Measurements from ENCODE around the gene FAM83B.
"Not testable (repeated sequence)": the region's sequence is repeated elsewhere in the genome, so short reads cannot be mapped to it uniquely, and the experiment has no call there.

The FAM83B gene

GRCh38 chr6:54896302-54896701 is 49.7 kb downstream of the FAM83B start:
- in situ Hi-C loops (cut with MboI; ENCODE audit: low sequenced_read_pairs), result no loop called here

DNA sequence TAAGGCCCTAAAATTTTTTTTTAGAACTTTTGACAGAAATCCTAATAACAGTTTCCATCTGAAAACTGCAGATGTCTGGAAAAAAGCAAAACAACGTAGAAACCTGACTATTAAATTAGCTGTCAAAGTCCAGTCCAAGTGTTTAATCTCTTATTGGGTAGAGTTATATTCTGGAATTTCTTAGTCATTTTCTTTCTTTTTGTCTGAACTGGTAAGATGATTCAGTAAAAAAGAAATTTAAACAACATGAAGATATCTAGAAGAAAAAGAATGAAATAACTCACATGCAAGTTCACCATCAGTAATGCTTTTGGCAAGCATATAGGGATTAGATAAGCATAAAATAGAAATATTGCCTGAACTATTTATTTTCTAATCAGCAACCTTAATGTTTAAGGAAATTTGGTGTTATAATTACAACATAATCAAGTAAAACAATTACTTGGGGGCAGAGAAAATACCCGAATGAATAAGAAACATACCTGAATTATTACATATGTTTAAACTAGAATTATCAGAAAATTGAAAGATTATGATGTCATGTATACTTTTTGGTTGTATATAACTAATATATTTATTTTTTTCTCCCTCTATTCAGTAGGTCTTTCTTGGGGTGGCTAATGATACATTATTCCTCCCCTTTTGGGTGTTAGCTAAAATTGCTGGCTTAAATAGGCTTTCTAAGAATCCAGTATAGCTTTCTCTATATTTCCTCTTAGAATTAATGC is 51.1 kb downstream of the FAM83B start:
- in situ Hi-C loops (cut with MboI; ENCODE audit: low sequenced_read_pairs), result no loop called here

DNA sequence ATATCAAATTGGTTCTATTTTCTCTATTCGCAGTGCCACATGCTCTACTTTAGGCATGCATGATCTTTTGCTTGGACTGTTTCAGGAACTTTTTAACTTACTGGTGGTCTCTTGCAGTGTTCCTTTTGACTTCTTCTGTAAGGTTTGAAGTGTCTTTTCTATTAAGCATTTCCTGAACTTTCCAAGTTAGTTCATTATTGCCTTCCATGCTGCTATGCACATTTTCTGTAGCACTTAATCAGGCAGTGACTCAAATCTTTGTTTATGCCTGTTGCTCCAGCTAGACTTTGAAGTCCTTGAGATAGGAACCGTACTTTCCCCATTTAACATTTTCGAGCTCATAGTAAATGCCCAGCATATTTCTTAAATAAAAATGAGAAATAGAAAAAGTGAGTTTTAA is 52.2 kb downstream of the FAM83B start:
- in situ Hi-C loops (cut with MboI; ENCODE audit: low sequenced_read_pairs), result no loop called here

DNA sequence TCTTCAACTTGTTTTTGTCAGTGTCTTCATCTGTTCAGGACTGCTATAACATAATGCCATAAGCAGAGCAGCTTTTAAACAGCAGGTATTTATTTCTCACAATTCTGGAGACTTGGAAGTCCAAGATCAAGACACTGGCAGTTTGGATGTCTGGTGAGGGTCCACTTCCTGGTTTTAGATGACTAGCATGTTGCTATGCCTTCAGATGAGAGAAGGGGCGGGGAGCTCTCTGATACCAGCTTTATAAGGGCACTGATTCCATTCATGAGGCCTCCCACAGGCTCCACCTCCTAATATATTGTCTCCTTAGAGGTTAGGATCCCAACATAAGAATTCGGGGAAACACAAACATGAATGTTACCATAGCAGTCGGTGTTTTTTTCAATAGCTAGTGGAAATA is 52.9 kb downstream of the FAM83B start:
- in situ Hi-C loops (cut with MboI; ENCODE audit: low sequenced_read_pairs), result no loop called here

- in situ Hi-C loops (cut with MboI; ENCODE audit: low sequenced_read_pairs), result no loop called here
These were observed 53.4 kb downstream of the FAM83B start for GRCh38 chr6:54899986-54900385.

- in situ Hi-C loops (cut with MboI; ENCODE audit: low sequenced_read_pairs), result no loop called here
These were observed 54.1 kb downstream of the FAM83B start for GRCh38 chr6:54900666-54901065.

DNA sequence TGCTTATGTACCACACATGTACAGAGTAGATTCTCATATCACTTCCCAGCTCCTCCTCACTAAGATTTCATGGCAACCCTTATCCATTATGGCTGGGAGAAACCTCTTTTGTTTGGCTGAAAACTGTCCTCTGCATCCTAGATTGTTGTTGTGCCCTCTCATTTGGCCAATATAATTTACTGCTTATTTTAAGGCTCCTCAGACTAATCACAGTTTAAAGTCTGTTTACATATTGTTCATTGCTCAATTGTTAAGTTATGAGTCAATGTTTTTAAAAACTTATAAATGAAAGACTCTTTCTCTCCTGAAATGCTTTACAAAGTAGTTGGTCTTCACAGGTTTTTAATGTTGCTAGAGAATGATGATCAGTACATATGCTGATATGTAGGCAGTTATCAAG is 57.3 kb downstream of the FAM83B start:
- in situ Hi-C loops (cut with MboI; ENCODE audit: low sequenced_read_pairs), result no loop called here

GRCh38 chr6:54907355-54907754 is 60.8 kb downstream of the FAM83B start:
- in situ Hi-C loops (cut with MboI; ENCODE audit: low sequenced_read_pairs), result no loop called here

GRCh38 chr6:54909184-54909583 is 62.6 kb downstream of the FAM83B start:
- in situ Hi-C loops (cut with MboI; ENCODE audit: low sequenced_read_pairs), result no loop called here

- in situ Hi-C loops (cut with MboI; ENCODE audit: low sequenced_read_pairs), result no loop called here
These were observed 63.9 kb downstream of the FAM83B start for GRCh38 chr6:54910431-54910884.

DNA sequence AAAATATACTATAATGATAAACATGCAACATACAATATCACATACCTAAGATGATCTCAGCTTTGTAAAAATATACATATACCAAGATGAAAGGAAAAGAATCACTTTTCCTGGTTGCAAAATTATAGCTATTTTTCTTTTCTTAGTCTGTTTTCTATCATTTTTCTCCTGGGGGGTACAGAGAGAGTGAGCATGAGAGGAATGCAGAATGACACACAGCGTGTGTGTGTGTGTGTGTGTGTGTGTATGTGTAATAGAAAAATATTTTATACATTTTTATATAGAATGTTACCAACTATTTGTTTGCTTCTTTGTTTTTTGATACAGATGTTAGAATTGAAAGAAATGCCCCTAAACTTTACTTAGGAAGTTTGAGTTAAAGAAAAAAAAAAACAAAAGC is 64.3 kb downstream of the FAM83B start:
- in situ Hi-C loops (cut with MboI; ENCODE audit: low sequenced_read_pairs), result no loop called here

DNA sequence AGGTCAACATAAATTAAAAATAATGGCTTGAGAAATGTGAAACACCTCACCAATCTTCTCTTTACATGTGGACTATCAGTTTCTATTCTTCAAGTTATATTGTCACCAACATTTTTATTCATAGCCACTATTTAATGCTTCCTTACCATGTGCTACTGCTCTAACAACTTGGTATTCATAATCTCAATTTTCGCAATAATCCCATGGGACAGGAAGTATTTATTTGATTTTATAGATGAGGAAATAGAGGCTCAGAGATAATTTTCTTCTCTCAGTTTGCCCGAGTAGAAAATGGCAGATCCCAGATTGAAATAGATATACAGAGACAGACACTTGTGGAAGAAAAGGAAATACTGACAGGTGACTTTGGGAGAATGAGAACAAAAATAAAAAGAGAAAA is 66.6 kb downstream of the FAM83B start:
- in situ Hi-C loops (cut with MboI; ENCODE audit: low sequenced_read_pairs), result no loop called here

DNA sequence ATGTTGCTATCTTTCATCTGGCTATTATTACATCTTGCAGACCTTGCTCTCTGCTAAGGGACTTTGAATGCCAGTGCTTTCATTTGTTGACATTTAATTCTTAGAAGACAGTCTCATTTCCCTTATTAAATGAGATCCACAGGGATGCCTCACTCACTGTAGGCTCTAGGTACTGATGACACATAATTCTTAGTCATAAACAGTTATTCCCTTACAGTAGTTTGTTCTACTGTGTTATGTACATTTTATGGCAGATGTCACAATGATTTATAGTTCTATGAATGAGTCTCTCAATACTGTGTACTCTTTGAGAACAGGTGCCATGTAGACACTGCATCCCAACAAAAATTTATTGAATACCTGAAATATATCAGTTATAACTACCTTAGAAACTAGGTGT is 70.3 kb downstream of the FAM83B start:
- in situ Hi-C loops (cut with MboI; ENCODE audit: low sequenced_read_pairs), result no loop called here

GRCh38 chr6:54920628-54921027 is 74.1 kb downstream of the FAM83B start:
- in situ Hi-C loops (cut with MboI; ENCODE audit: low sequenced_read_pairs), result no loop called here

DNA sequence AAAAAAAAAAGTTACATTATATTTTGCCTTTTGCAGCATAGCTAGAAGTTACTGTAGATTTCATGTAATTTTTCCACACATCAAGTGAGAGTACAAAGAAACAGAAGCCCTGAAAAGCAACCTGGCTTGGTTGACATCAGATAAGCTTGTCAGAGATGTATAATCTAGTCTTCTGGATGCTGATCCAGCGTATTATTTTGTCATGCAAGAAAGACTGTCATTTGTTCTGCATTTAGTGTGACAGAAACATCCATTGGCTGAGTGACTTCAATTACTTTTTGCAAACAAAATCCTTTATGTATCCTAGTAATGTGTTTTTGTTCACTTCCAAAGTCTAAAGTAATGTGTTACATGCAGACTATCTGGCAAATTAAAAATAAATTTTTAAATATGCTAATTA is 75.3 kb downstream of the FAM83B start:
- in situ Hi-C loops (cut with MboI; ENCODE audit: low sequenced_read_pairs), result no loop called here

GRCh38 chr6:54929245-54929909 is 82.8 kb downstream of the FAM83B start:
- in situ Hi-C loops (cut with MboI; ENCODE audit: low sequenced_read_pairs), result no loop called here

DNA sequence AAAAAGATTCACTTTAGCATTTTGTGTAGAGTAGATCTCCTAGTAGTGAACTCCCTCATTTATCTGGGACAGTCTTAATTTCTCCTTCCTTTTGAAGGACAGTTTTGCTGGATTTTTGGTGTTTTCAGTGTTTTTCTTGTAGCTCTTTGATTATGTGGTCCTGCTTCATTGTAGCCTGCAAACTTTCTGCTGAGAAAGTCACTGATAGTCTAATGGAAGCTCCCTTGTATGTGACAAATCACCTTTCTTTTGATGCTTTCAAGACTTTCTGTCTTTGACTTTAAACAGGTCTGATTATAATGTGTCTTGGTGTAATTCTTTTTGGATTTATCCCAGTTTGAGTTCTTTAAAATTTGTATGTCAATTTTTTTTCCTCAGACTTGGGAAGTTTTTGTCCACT is 86.1 kb downstream of the FAM83B start:
- in situ Hi-C loops (cut with MboI; ENCODE audit: low sequenced_read_pairs), result no loop called here

DNA sequence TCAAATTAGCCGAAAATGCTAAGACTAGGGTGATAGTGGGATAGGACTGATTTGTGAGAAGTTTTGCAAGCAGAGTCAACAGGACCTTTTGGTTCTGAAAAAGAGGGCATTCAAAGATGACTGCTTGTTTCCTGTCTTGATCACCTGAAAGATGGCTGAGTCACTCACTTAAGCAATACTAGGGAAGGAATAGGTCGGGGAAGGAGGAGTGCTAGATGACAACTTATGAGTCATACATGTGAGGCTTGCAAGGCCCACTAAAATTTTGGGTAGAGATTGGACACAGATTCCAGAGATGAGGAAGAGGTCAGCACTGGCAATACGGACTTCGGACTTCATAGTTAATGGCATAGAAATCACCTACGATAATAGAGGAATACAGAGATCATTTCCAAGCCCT is 89.2 kb downstream of the FAM83B start:
- in situ Hi-C loops (cut with MboI; ENCODE audit: low sequenced_read_pairs), result no loop called here

DNA sequence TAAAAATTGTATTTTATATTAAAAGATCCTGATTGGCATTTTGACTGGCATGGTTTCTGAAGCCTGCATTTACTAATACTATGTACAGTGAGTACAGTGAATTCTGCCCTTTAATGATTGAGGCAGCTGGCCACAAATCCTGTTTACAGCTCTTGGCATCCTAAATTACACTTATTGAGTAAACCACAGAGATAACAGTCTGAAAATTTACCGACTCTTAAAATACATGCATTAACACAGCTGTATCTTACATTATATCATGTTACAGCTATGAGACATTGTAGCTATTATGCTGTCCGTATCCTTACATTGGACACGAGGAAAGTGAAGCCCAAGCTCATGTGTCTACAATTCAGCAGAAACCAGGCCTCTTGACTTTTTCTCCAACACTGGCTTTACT is 90.8 kb downstream of the FAM83B start:
- in situ Hi-C loops (cut with MboI; ENCODE audit: low sequenced_read_pairs), result no loop called here

DNA sequence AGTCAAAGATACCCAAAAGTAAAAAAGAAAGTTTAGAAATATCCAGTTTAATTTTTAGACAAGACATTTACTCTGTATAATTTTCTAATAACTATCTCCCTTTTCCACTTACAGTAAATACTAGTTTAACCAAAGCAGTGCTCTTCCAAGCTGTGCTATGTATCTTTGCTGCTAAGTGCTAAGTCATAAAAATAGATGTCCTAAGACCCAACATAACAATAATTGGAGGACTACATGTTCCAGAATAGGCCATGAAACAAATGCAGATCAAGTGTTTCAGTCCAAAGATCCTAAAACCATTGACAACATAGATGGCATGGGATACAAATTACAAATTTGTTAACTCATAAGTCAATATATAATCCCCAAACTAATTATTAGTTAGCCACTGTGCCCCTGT is 111.1 kb downstream of the FAM83B start:
- in situ Hi-C loops (cut with MboI; ENCODE audit: low sequenced_read_pairs), result no loop called here

DNA sequence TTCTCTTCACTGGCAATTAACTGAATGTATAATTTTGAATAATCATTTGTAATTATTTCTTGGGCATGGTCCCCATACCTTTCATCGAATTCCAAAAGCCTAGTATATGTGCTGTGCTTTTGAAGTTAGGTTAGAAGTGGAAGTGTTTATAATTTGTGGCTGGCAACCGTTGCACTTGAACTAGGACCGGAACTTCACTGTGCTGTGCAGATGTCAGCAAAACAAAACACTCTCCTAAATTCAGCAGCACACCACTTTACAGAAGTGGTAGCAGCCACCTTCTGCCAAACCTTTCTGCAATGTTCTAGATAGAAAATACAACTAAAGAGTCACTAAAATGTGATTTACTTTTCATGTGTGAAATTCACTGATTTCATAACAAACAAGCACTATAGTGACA is 111.9 kb downstream of the FAM83B start:
- in situ Hi-C loops (cut with MboI; ENCODE audit: low sequenced_read_pairs), result no loop called here

DNA sequence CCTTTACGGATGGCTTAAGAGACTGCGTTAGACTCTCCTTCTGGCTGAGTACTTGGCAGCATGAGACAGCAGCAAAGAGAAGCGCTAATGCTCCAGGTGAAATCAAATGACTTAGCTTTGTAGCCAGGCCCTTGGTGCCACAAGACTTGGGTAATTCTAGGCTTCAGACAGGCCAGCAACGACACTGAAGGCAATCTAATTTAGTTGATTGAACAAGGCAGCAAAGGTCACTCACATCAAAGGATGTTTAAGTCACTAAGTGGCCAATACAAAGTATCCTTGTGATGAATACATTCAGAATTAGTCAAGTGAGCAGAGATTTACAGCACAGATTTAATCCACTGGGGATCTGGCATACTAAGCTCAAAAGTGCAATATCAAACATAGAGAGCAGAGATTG is 113.2 kb downstream of the FAM83B start:
- in situ Hi-C loops (cut with MboI; ENCODE audit: low sequenced_read_pairs), result no loop called here

GRCh38 chr6:54961372-54961771 is 114.8 kb downstream of the FAM83B start:
- in situ Hi-C loops (cut with MboI; ENCODE audit: low sequenced_read_pairs), result not testable (repeated sequence)

All from HL-60/S4 treated with retinoic acid at 250 ng/mL for 4 days and 3 days (cell line).